GM12874 (cell line): ENCODE results near the gene CAMSAP1.

ENCODE experiments used
- CTCF ChIP-seq: IDR thresholded peaks from 2 replicates; pipeline ENCODE4 v1.5.1; 2011; ENCODE audit warnings: low read depth, mild to moderate bottlenecking, control low read depth, low read length, moderate library complexity; ENCODE audit not compliant: insufficient read depth

CAMSAP1 gene

GRCh38 chr9:135765416-135765815 lies 141.9 kb downstream of the CAMSAP1 start:
- TF ChIP-seq CTCF, result no peak

- TF ChIP-seq CTCF, result no peak
Measured at GRCh38 chr9:135764731-135765130, 142.6 kb downstream of the CAMSAP1 start.

- no peak for TF ChIP-seq CTCF
Measured at GRCh38 chr9:135763716-135764446, 143.5 kb downstream of the CAMSAP1 start.

GRCh38 chr9:135762921-135763320 lies 144.4 kb downstream of the CAMSAP1 start:
- TF ChIP-seq CTCF, result no peak

GRCh38 chr9:135761845-135762168 lies 145.5 kb downstream of the CAMSAP1 start:
- TF ChIP-seq CTCF, result no peak

GRCh38 chr9:135761150-135761844 lies 146.0 kb downstream of the CAMSAP1 start:
- no peak for TF ChIP-seq CTCF

- no peak for TF ChIP-seq CTCF
Measured at GRCh38 chr9:135760465-135760864, 146.9 kb downstream of the CAMSAP1 start.
